ENCODE measurements around the gene NAA40. TPM values are rescaled to one million over a fixed set of nuclear protein-coding genes. Genes with fewer than 3 reads are reported as not detected.
A peak's percentile ranks its signal among the peaks of the same experiment; 100 is the strongest.

The NAA40 gene
- total RNA-seq, 1 donor from 2014 or later = 4.7 TPM

DNA sequence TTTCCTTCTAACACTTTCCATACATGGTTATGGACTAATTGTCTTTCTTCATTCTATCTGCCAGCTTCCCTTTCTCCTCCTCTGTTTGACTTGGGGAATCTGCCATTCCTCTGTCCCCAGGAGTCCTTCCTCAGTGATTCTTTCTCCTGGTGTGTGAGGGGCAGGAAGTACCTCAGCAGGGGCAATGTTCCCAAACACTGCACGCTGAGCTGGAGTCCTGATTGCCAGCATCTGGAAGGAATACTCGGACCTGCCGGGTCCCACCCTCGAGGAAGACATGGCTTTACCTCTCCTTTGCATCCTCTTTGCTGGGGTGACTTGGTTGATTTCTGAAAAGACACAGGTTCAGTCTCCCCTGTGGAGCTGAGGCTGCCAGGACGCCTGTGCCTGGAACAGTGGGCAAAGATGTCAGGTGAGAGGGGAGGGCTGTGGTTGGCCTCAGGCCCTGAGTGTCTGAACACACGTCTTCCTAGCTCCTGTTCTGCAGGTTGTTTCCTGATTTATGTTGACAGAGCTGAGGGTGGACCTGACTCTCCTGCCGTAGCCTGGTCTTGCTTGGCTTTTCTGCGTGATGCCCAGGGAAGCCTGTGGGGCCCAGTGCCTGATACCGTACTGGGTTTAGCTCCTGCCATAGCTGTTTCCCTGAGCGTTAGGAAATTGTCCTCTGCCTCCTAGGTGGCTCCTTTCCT lies 39.9 kb downstream of the NAA40 start:
- H3K27me3 ChIP-seq (ENCODE audit: control insufficient read depth in 3 of 3, insufficient read depth in 3 of 3, low read length in 3 of 3) = no peaks in the 10 kb centered on the region
- no peak overlapping the region for H3K4me3 ChIP-seq (ENCODE audit: low read length in 3 of 3)
- H3K36me3 ChIP-seq (ENCODE audit: control insufficient read depth in 3 of 3, insufficient read depth in 3 of 3, low read length in 3 of 3) = peaks cover 16 to 20% (median 16%) of the 10 kb centered on the region in 3 donors
- H3K27ac ChIP-seq (ENCODE audit: low read depth, low read length) = no peak overlapping the region
- H3K9ac ChIP-seq (ENCODE audit: low read depth in 1 of 3, low read length in 3 of 3) = no peak overlapping the region
- peaks cover 17 to 40% (median 20%) of the 10 kb centered on the region in 3 donors for H3K4me1 ChIP-seq (ENCODE audit: control insufficient read depth in 3 of 3, insufficient read depth in 3 of 3, low read length in 3 of 3)
- no peaks in the 10 kb centered on the region for H3K9me3 ChIP-seq (ENCODE audit: control insufficient read depth in 3 of 3, low read length in 3 of 3)

- Histone ChIP-seq H3K27me3 (ENCODE audit: control insufficient read depth in 3 of 3, insufficient read depth in 3 of 3, low read length in 3 of 3) (no peaks in the 10 kb centered on the region), H3K4me3 (ENCODE audit: low read length in 3 of 3) (no peak overlapping the region), H3K9me3 (ENCODE audit: control insufficient read depth in 3 of 3, low read length in 3 of 3) (no peaks in the 10 kb centered on the region), H3K9ac (ENCODE audit: low read depth in 1 of 3, low read length in 3 of 3) (peak overlapping the region in 1 of 3 donors; percentile 25), H3K27ac (ENCODE audit: low read depth, low read length) (no peak overlapping the region), H3K4me1 (ENCODE audit: control insufficient read depth in 3 of 3, insufficient read depth in 3 of 3, low read length in 3 of 3) (peaks cover 17 to 40% (median 20%) of the 10 kb centered on the region in 3 donors), H3K36me3 (ENCODE audit: control insufficient read depth in 3 of 3, insufficient read depth in 3 of 3, low read length in 3 of 3) (peaks cover 16 to 20% (median 16%) of the 10 kb centered on the region in 3 donors)
Measured at GRCh38 chr11:63979426-63979825, 40.6 kb downstream of the NAA40 start.

DNA sequence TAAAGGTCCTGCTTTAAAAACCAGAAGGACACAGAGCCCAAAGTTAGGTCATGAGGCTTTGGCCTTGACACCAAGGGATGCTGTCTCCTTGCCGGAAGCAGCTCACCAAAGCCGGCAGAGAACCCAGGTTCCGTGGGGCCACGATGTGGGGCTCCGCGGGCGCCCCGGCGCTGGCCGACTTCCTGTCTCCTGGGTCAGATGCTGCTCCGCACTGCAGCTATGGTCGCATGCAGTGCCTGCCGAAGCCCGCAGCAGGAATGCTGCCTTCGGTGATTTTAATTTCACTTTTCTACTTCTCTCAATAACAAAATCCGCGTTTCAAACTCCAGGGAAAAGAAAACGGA lies 47.0 kb downstream of the NAA40 start:
- Histone ChIP-seq H3K27ac (ENCODE audit: low read depth, low read length) (peak overlapping the region; percentile 76), H3K4me3 (ENCODE audit: low read length in 3 of 3) (peak overlapping the region; percentile 80 to 94 (median 89)), H3K9ac (ENCODE audit: low read depth in 1 of 3, low read length in 3 of 3) (peak overlapping the region; percentile 87 to 92 (median 92))

DNA sequence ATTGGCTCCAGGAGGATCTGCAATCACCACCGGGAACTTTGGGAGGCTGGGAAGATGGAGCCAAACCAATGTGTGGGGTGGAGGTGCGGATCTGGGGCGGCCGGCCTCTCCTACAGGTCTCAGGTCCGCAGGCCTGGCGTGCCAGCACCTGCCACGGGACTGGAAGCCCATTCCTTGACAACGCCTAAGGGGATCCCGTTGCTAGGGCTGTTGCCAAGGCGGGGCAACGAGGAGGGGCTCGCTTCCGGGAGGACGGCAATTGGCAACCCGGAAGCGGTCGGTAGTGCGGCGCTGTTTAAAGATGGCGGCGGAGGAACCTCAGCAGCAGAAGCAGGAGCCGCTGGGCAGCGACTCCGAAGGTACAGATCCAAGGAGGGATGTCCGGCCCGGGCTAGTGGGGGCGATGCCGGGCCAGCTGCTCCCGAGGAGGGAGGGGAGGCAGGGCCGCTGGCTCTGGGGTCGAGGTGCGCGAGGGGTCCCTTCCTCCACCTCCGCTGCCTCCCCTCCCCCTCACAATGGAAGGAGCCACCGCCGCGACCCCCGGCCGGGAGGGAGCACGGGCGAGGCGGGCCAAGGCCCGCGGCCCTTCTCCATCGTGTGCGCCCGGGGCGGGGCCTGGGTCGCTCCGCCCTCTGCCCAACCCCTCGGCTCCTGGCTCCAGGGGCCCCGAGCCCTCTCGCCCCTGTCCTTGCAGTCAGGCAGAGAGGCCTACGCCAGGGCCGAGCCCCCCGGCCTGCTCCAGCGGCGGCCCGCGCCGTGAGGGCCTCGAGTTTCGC lies 47.5 kb downstream of the NAA40 start, which contains the start of gene OTUB1:
Gene OTUB1, plus strand, starts transcription at position 283 of the 776 bp plus-strand sequence. Its CDS starts 19 bp downstream, at position 302.
- Histone ChIP-seq H3K27me3 (ENCODE audit: control insufficient read depth in 3 of 3, insufficient read depth in 3 of 3, low read length in 3 of 3) (no peaks in the 10 kb centered on the region), H3K36me3 (ENCODE audit: control insufficient read depth in 3 of 3, insufficient read depth in 3 of 3, low read length in 3 of 3) (peaks cover 7 to 18% (median 11%) of the 10 kb centered on the region in 3 donors), H3K4me1 (ENCODE audit: control insufficient read depth in 3 of 3, insufficient read depth in 3 of 3, low read length in 3 of 3) (peaks cover 18 to 28% (median 21%) of the 10 kb centered on the region in 3 donors), H3K27ac (ENCODE audit: low read depth, low read length) (peak within 1 kb of the TSS; percentile 76), H3K9me3 (ENCODE audit: control insufficient read depth in 3 of 3, low read length in 3 of 3) (no peaks in the 10 kb centered on the region), H3K9ac (ENCODE audit: low read depth in 1 of 3, low read length in 3 of 3) (peak within 1 kb of the TSS; percentile 87 to 92 (median 92)), H3K4me3 (ENCODE audit: low read length in 3 of 3) (peak within 1 kb of the TSS; percentile 80 to 94 (median 89))

More for the DNA sequence above, 47.0 kb downstream of the NAA40 start:
- H3K36me3 ChIP-seq (ENCODE audit: control insufficient read depth in 3 of 3, insufficient read depth in 3 of 3, low read length in 3 of 3) = peaks cover 5 to 12% (median 6%) of the 10 kb centered on the region in 3 donors
- no peaks in the 10 kb centered on the region for H3K9me3 ChIP-seq (ENCODE audit: control insufficient read depth in 3 of 3, low read length in 3 of 3)
- H3K4me1 ChIP-seq (ENCODE audit: control insufficient read depth in 3 of 3, insufficient read depth in 3 of 3, low read length in 3 of 3) = peaks cover 18 to 28% (median 21%) of the 10 kb centered on the region in 3 donors
- no peaks in the 10 kb centered on the region for H3K27me3 ChIP-seq (ENCODE audit: control insufficient read depth in 3 of 3, insufficient read depth in 3 of 3, low read length in 3 of 3)

DNA sequence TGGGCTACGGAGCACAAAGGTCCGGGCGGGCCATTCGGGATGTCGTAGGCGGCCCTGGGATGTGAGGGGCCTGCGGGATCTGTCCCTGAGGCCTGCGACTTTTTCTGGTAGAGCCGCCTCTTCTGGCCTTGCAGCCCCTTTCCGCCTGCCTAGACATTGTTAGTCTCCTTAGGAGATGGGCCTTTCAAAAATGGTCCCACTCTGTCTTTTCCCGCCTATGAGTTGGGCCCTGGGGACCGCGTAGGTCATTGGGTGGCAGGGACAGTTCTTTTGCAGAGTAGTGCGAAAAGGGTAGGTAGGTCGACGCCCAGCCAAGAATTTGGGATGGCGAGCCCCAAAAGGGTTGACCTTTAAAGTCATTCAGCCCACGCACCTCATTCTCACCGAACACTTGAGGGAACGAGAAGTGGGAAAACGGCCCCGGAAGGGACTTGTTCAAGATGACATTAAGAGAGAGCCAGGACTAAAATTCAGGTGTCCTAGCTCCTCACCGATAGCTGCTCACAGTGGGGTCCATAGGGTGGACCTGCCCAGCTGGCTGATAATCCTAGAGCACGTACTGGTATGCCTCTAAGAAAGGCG lies 48.2 kb downstream of the NAA40 start:
- H3K27me3 ChIP-seq (ENCODE audit: control insufficient read depth in 3 of 3, insufficient read depth in 3 of 3, low read length in 3 of 3) = no peaks in the 10 kb centered on the region
- peaks cover 7 to 19% (median 14%) of the 10 kb centered on the region in 3 donors for H3K36me3 ChIP-seq (ENCODE audit: control insufficient read depth in 3 of 3, insufficient read depth in 3 of 3, low read length in 3 of 3)
- peak overlapping the region; percentile 76 for H3K27ac ChIP-seq (ENCODE audit: low read depth, low read length)
- H3K9me3 ChIP-seq (ENCODE audit: control insufficient read depth in 3 of 3, low read length in 3 of 3) = no peaks in the 10 kb centered on the region
- H3K9ac ChIP-seq (ENCODE audit: low read depth in 1 of 3, low read length in 3 of 3) = peak overlapping the region; percentile 87 to 92 (median 92)
- peak overlapping the region; percentile 80 to 94 (median 89) for H3K4me3 ChIP-seq (ENCODE audit: low read length in 3 of 3)
- H3K4me1 ChIP-seq (ENCODE audit: control insufficient read depth in 3 of 3, insufficient read depth in 3 of 3, low read length in 3 of 3) = peaks cover 18 to 28% (median 21%) of the 10 kb centered on the region in 3 donors

DNA sequence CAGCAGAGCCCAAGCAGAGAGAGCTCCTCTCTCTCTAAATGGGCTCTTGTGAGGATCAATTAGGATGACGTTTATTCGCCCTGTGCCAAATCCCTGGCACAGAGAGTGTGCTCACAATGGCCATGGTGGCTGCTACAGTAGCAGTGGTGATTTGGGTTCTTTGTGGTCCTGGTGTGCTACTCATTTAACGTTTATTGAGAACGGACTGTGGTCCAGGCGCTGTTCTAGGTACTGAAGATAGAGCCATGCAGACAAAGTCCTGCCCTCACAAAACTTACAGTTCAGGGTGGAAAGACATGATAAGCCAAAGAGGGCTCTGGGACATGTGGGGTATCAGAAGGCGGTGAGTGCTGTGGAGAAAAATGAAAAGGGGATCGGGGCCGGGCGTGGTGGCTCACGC lies 52.8 kb downstream of the NAA40 start:
- H3K9ac ChIP-seq (ENCODE audit: low read depth in 1 of 3, low read length in 3 of 3) = no peak overlapping the region
- H3K27ac ChIP-seq (ENCODE audit: low read depth, low read length) = no peak overlapping the region
- peaks cover 14 to 27% (median 15%) of the 10 kb centered on the region in 3 donors for H3K4me1 ChIP-seq (ENCODE audit: control insufficient read depth in 3 of 3, insufficient read depth in 3 of 3, low read length in 3 of 3)
- no peaks in the 10 kb centered on the region for H3K9me3 ChIP-seq (ENCODE audit: control insufficient read depth in 3 of 3, low read length in 3 of 3)
- H3K27me3 ChIP-seq (ENCODE audit: control insufficient read depth in 3 of 3, insufficient read depth in 3 of 3, low read length in 3 of 3) = no peaks in the 10 kb centered on the region
- peaks cover 12 to 30% (median 27%) of the 10 kb centered on the region in 3 donors for H3K36me3 ChIP-seq (ENCODE audit: control insufficient read depth in 3 of 3, insufficient read depth in 3 of 3, low read length in 3 of 3)
- no peak overlapping the region for H3K4me3 ChIP-seq (ENCODE audit: low read length in 3 of 3)

DNA sequence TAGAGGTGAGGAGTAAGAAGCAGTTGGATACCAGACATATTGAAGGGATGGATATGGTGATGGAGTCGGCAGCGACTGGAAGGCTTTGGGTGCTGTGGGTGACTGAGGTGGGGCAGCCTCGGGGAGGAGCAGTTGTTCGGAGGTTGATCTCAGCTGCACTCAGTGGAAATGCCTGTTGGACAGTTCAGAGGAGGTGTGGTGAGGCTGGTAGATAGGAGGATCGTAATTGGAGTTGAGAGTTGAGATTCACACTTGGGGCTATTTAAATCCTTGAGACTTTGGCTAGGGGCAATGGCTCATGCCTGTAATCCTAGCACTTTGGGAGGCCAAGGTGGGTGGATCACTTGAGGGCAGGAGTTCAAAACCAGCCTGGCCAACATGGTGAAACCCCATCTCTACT lies 54.3 kb downstream of the NAA40 start:
- H3K9ac ChIP-seq (ENCODE audit: low read depth in 1 of 3, low read length in 3 of 3) = no peak overlapping the region
- H3K4me3 ChIP-seq (ENCODE audit: low read length in 3 of 3) = no peak overlapping the region
- no peak overlapping the region for H3K27ac ChIP-seq (ENCODE audit: low read depth, low read length)
- peaks cover 3 to 11% (median 3%) of the 10 kb centered on the region in 3 donors for H3K4me1 ChIP-seq (ENCODE audit: control insufficient read depth in 3 of 3, insufficient read depth in 3 of 3, low read length in 3 of 3)
- no peaks in the 10 kb centered on the region for H3K9me3 ChIP-seq (ENCODE audit: control insufficient read depth in 3 of 3, low read length in 3 of 3)
- peaks cover 20 to 45% (median 36%) of the 10 kb centered on the region in 3 donors for H3K36me3 ChIP-seq (ENCODE audit: control insufficient read depth in 3 of 3, insufficient read depth in 3 of 3, low read length in 3 of 3)
- H3K27me3 ChIP-seq (ENCODE audit: control insufficient read depth in 3 of 3, insufficient read depth in 3 of 3, low read length in 3 of 3) = no peaks in the 10 kb centered on the region

DNA sequence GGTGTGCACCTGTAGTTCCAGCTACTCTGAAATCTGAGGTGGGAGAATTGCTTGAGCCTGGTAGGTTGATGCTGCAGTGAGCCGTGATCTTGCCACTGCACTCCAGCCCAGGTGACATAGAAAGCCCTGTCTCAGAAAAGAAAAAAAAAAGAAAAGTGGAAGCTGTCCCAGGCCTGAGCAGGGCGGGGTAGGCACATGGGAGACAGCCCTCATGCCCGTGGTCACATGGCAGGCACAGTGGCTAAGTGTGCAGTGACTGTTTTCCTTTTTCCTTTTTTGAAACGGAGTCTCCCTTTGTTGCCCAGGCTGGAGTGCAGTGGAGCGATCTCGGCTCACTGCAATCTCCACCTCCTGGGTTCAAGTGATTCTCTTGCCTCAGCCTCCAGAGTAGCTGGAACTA lies 55.2 kb downstream of the NAA40 start:
- Histone ChIP-seq H3K36me3 (ENCODE audit: control insufficient read depth in 3 of 3, insufficient read depth in 3 of 3, low read length in 3 of 3) (peaks cover 16 to 43% (median 34%) of the 10 kb centered on the region in 3 donors), H3K4me1 (ENCODE audit: control insufficient read depth in 3 of 3, insufficient read depth in 3 of 3, low read length in 3 of 3) (peaks cover 0 to 11% (median 4%) of the 10 kb centered on the region in 3 donors), H3K27ac (ENCODE audit: low read depth, low read length) (no peak overlapping the region), H3K27me3 (ENCODE audit: control insufficient read depth in 3 of 3, insufficient read depth in 3 of 3, low read length in 3 of 3) (no peaks in the 10 kb centered on the region), H3K9me3 (ENCODE audit: control insufficient read depth in 3 of 3, low read length in 3 of 3) (no peaks in the 10 kb centered on the region), H3K9ac (ENCODE audit: low read depth in 1 of 3, low read length in 3 of 3) (no peak overlapping the region), H3K4me3 (ENCODE audit: low read length in 3 of 3) (no peak overlapping the region)

DNA sequence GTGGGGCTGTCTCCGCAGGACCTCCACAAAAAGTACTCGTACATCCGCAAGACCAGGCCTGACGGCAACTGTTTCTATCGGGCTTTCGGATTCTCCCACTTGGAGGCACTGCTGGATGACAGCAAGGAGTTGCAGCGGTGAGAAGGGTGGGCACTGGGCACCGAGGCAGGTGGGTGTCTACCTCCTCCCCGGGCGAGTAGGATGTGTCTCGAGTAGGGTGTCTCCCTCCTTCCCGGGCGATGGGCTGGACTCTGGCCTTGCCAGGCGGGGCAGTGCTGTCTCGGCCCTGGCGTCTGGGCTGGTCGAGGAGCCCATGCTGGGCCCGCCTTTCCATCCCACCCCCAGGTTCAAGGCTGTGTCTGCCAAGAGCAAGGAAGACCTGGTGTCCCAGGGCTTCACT lies 57.7 kb downstream of the NAA40 start:
- Histone ChIP-seq H3K9me3 (ENCODE audit: control insufficient read depth in 3 of 3, low read length in 3 of 3) (no peaks in the 10 kb centered on the region), H3K27me3 (ENCODE audit: control insufficient read depth in 3 of 3, insufficient read depth in 3 of 3, low read length in 3 of 3) (no peaks in the 10 kb centered on the region), H3K36me3 (ENCODE audit: control insufficient read depth in 3 of 3, insufficient read depth in 3 of 3, low read length in 3 of 3) (peaks cover 13 to 29% (median 24%) of the 10 kb centered on the region in 3 donors), H3K9ac (ENCODE audit: low read depth in 1 of 3, low read length in 3 of 3) (no peak overlapping the region), H3K4me1 (ENCODE audit: control insufficient read depth in 3 of 3, insufficient read depth in 3 of 3, low read length in 3 of 3) (peaks cover 7 to 26% (median 15%) of the 10 kb centered on the region in 3 donors), H3K4me3 (ENCODE audit: low read length in 3 of 3) (no peak overlapping the region), H3K27ac (ENCODE audit: low read depth, low read length) (no peak overlapping the region)
